ENCODE results near the gene COL7A1.

COL7A1 gene

DNA sequence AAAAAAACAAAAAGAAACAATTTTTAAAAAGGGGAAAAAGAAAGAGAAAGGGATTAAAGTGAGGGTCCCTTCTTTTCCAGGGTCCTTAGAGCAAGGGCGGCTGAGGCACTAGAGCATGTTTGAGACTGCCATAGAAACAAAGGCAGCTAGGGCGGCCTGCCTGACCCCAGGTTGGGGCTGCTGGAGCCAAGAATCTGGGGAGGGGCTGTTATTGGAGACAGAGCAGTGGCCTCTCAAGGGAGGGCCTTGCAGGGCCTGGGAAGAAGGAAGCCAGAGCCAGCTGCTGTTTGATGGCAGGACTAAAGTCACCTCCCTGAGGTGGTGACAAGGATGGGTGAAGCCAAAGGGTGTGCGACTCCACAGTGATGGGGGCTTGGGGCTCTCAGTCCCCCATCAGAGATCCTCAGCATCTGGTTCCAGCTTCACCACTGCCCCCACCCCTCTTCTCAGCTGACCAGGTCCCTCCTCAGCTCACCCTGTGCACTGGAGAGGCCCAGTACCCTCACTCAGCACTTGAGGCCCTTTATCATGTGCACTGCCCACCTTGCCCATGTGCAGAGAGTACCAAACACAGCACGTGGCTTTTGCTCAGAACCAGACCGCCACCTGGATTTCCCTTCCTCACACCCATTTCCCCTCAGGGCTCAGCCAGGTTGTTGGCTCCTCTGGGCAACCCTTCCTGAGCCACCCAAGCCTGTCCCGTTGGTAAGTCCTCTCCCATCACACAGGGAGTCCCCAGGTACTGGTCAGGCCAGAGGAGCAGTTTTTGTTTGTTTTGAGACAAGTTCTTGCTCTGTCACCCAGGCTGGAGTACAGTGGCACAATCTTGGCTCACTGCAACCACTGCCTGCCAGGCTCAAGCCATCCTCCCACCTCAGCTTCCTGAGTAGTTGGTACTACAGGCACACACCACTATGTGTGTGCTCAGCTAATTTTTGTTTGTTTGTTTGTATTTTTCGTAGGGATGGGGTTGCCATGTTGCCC lies 24.7 kb upstream of the COL7A1 start:
- FAIRE-seq (no peak), DNase-seq (ENCODE audit: insufficient read length, low spot score) (no peak)

DNA sequence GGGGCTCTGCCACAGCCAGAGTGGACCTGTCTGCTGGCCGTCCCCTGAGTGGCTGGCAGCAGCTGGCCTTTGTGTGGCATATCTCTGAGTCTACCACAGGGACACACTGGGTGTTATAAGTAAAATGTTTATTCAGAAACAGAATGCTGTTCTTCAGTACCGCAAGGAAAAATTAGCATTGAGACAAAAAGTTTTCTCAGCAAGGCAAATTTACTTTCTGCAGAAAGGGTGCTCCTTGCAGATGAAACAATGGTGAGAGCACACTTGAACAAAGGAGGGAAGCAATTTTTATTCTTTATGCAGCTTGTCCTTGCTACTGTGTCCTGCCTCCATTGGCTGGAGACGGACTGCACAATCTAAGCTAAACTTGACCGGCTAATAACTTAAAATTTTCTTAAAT lies 22.4 kb upstream of the COL7A1 start:
- no peak for FAIRE-seq

DNA sequence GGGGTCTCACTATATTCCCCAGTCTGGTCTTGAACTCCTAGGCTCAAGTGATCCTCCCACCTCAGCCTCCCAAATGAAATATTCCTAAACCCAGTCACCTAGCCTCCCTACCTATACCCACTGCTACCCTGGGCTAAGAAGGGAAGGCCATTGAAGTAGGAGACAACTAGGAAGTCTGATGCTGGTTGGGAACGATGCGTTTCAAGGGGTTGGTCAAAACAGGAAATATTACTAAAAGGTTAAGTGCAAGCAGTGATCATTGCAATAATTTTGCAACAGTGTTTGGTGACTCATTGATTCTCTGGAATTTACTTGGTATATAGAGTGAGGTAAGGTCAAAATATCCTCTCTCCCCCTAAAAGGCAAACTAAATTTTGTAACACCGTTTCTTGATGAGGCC lies 18.9 kb upstream of the COL7A1 start:
- DNase-seq (ENCODE audit: insufficient read length, low spot score) (no peak), FAIRE-seq (no peak)

More for the DNA sequence above, 22.4 kb upstream of the COL7A1 start:
- no peak for DNase-seq (ENCODE audit: insufficient read length, low spot score)

DNA sequence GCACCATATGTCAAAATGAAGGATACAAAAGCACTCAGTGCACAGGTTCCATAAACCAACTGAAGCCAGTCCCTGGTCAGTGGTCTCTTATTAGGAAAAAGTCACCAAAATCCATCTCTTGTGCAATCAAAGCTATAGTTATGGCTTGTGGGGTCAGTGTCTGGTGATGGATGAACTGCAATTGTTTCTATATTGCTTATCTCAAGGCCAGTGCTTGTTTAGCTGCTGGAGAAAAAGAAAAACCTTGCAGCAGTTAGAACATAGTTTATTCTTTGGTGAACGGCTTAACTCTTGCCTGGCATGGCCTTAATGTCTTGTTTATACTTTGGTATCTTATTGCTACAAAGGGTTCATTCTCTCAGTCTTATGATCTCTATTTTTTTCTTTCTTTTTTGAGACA lies 17.2 kb upstream of the COL7A1 start:
- no peak for FAIRE-seq

DNA sequence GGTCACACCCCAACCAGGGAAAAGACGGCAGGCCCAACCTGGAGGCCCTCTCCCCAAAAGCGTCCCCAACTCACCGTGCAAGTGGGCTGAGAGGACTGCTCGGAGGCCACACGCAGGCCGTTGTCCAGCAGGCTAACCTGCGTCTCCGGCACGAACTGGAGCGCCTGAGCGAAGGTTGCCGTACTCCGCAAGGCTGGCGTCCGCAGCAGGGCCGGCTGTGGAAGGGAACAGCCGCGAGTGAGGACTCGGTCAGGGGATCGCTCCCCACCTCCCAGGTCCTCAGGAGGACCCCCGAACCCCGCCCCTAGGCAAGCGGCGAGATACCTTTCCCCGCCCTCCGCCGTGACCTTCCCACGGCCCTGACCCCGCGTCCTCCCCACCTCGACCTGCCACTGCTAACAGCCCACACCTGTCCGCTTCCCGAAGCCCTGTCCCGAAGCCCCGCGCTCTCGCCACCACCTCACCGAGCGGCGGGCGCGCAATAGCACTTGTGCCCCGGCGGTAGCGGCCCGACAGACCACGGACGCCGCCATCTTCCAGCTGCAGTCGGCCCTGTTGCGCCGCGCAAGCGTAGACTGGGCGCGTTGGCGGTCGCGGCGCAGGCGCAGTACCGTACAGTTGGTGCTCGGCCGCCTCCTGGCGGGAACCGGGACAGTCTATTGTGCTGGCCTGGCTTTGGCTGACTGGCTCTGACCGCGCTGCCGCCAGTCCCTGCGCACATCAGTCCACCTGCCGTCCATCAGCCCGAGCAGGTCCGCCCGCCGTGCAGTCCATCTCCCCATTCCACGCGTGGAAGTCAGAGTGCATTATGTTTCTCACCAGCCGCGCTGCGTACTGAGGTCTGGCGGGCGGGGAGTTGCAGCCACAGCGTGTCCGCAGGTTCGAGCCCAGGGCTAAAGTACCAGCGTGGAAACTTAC lies 14.2 kb upstream of the COL7A1 start, which contains the start of gene UQCRC1:
Gene UQCRC1, minus strand, starts transcription at position 559 of the 918 bp plus-strand sequence. Its CDS starts 26 bp downstream, at position 533.
- peak; percentile 97 for DNase-seq (ENCODE audit: insufficient read length, low spot score)
- peak; percentile 97 for FAIRE-seq

More for the DNA sequence above, 17.2 kb upstream of the COL7A1 start:
- DNase-seq (ENCODE audit: insufficient read length, low spot score) = no peak

DNA sequence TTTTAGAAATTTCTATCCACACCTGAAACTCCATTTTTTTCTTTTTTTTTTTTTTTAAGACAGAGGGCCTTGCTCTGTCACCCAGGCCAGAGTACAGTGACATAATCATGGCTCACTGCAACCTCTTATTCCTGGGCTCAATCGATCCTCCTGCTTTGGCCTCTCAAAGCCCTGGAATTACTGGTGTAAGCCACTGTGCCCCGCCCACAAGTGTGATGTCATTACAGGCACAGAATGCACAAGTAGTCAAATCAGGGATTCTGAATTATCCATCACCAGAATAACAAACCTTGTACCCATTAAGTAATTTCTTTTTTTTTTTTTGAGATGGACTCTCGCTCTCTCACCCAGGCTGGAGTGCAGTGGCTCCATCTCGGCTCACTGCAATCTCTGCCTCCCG lies 12.4 kb upstream of the COL7A1 start:
- DNase-seq (ENCODE audit: insufficient read length, low spot score) (no peak), FAIRE-seq (no peak)

DNA sequence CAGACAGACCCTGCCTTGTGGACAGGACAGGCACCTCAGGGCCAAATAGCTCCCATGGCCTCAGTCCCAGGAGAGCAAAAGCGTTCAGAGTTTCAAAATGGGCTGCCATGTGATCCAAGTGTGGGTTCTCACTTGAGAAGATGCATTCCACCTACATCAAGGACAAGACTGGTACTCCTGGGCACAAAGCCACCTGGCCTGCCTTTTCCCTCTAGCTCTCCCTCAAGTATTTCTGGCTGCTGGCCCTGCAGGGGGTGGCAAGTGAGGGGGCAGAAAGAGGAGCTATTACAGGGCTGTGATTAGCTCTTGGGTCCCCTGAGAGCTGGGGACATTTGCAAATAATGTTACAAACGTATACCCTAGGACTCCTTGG lies 6.5 kb upstream of the COL7A1 start:
- FAIRE-seq (no peak), DNase-seq (ENCODE audit: insufficient read length, low spot score) (no peak)

DNA sequence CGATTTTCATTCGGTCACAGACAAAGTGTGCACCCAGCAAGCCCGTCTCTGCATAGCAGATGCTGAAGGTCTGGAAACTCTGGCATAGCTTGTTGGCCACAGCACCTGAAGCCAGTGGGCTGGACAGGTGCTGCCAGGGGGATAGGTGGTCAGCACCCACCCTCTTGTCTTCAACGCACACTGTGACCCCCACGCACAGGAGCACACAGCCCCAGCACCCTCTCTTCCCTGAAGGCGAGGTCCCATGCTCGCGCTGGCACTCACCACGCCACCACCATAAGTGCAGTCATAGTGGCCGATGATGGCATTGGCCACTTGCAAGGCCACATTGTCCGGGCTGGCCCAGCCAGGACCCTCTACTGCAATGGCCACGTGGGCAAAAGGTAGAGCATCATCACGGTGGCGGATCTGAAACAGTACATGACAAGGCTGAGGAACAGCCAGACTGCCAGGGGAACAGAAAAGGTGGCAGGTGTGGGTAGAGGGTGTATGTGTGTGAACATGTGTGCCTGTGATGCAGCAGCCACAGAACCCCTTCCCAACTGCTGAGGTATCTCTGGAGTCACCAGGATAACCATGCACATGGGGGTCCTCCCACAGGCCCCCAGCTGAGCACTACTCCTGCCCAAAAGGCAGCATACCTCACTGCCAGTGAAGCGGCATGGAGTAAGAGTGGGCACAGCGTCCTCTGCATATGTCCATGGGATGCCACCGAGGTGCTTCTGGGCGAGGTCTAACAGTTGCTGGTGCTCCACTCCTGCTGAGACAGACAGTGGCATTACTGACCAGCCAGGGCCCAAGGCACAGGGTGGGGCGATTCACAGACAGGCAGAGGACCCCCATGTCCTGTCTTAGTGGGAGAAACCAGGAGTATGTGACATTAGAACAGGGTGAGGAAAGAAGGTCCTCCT lies 5.8 kb upstream of the COL7A1 start:
- no peak for FAIRE-seq

DNA sequence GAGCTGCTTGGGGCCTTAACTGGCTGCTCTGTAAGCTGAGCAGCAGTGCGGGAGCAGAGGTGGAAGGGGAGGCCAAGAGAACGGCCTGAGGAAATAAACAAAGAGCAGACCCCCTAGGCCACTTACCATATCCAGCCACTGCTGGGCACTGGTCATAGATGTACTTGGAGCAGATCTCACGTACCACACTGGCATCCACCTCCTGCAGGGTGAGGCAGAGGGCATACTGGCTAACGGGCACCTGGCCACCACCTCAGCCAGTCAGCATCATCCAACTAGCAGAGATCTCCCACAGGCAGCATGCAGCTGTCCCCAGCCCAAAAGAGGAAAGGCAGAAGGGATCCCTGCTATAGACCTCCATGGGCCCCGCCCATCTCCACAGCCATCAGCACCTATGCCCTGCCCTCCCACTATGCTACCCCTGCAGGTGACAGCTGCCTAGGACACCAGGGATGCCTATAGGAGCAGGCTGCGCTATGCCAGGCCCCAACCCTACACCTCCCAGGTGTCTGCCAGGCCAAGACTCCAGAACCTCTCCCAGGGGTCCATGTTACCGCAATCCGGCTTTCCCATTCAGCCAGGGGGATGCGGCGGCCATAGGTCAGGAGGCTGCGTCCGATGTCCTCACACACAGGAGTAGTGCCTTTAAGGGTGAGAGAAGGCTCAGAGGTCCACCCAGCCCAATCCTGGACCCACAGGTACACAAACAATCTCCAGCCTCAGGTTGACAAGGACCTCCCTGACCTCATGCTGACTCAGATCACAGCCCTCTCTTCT lies 4.6 kb upstream of the COL7A1 start:
- DNase-seq (ENCODE audit: insufficient read length, low spot score) (no peak), FAIRE-seq (no peak)

More for the DNA sequence above, 5.8 kb upstream of the COL7A1 start:
- no peak for DNase-seq (ENCODE audit: insufficient read length, low spot score)

DNA sequence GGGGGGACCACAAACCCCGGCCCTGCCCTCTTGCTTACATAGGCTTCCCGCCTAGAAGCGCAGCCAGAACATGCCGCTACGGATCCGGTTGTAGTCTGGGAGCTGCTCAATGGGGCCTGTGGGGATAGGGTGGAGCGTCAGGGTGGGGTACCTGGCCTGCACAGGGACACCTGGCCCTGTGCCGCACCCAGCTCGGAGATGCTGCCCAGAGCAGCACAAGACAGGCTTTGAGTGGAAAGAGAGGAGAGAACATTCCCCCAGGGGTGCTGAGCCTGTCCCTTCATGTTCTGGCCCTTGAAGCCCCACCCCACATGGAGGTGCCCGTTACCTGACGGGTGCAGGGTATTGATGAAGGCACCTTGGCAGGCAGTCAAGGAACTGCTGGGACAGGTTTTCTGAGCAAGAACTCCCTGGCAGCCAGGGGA lies 4.0 kb upstream of the COL7A1 start:
- DNase-seq (ENCODE audit: insufficient read length, low spot score) = no peak
- FAIRE-seq = no peak

DNA sequence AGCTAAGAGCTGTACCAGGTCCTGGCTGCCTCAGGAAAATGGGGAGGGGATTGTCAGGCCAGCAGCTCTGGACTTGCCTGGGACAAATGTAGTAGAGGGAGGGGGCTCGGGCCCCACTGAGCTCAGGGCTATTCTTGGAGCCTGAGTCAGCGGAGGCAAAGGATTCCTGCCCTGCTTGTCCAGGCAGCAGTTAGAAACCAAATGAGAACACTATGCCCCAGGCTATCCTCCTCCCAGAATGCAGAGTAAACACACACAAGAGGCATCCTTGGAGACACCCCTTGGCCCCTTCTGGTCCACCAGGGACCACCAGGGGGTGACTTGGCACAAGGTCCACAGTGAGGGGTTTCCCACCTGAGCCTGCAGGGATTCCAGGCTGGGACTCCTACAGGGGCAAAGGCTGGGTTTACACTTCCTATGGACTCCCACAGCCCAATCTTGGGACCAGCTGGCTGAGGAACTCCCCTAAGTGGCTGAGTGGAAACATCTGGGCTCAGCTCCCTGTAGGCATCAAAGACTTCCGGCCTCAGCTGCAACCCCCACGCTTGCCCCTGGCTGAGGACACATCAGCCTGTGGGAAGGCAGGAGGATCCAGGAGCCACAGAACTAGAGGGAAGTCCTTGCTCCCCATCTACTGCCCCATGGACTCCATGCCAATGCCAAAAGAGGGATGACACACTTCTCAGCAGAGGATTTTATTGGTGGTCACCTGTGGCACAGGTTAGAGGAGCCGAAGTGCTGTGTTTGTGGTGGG lies 3.4 kb upstream of the COL7A1 start:
- no peak for DNase-seq (ENCODE audit: insufficient read length, low spot score)
- FAIRE-seq = no peak

DNA sequence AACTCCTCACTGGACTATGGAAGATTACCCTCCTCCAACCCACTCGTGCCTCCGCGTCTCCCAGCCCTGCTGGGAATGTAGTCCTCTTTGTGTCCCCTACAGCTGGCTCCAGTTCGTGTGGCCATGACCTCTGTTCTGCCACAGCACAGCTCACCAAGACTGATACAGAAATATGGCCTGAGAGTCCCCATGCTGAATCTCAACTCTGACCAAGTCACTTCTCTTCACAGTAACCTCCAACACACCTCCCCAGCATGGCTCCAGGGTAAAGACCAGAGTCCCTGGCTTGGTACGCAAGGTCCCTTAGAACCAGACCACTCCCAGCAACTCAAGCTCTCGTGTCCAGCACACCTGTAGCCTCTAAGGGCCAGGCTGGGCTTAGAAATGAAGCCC lies 2.3 kb upstream of the COL7A1 start:
- DNase-seq (ENCODE audit: insufficient read length, low spot score) (no peak), FAIRE-seq (no peak)

DNA sequence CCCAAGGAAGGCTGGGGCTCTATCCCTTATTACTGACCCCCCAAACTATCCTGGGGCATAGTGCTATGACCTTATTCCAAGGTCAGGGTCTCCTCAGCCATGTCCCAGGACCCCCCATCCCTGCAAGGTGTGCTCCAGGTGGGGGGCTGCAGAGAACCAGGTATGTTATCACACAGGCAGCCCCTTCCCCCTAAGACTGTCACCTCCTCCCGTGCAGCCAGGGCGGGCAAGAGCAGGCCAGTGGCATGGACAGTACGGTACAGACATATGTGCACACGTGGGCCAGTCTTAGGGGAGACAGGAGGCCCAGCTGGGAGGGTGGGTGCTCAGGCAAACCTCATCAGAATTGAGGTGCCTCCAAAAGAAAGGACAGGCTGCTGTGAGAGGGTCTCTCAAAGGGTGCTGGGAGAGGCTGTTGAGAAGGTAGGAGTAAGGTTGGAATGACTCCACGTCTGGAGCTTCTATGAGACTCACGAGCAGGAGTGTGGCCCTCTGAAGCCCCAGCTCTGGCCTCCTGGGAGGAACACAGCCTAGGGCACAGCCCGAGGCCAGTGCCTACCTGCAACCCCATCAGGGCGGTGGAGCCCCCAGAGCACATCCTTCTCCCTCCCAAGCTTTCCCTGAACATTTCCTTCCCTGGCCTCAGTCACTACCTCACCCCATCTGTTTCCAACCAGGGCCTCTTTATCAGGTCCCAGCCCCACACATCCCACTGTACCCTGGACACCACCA lies 1.7 kb upstream of the COL7A1 start:
- FAIRE-seq (no peak), DNase-seq (ENCODE audit: insufficient read length, low spot score) (no peak)

DNA sequence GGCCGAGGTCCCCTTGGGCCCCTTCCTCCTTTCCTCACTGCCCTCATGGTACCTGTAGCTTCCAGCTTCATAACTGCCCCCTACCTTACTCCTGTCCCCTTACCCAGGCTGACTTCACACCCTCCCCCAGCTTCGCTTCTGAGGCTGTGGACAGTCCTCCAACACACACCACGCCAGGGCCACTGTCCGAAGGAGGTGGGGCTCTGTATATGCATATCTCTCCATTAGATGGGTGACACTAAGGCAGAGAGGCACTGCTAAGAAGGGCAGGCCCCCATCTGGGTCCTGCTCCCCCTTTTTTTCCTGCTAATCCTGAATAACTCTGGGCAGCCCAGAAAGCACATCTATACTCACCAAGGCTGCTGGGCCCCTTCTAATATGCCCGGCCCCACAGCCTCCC lies 1.0 kb upstream of the COL7A1 start:
- FAIRE-seq = no peak
- DNase-seq (ENCODE audit: insufficient read length, low spot score) = no peak

DNA sequence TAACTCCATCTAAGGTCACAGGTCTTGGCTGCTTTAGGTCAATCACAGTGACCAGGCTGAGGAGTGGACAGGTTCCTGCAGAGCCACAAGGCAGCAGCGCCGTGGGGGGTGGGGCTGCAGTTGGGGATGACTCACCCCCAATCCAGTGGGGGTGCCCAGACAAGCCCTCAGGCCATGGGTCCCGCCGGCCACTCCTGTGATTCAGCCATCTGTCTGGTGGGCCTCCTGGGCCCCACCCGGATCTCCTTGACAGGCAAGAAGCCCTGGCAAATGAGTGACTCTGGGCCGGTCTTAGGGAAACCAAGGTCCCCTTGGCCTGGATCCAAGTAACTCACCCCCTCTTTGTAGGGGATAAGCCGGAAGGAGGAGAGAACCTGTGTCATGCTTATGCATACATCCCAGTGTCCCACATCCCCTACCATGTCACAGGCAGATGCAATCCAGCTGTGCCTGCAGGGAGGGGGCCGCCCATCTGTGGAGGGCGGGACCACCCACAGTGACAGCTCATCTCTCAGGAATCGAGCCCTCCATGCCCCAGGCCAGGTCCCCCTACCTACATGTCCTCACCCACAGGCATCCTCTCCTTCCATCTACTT lies 495 bp upstream of the COL7A1 start:
- FAIRE-seq = no peak
- no peak for DNase-seq (ENCODE audit: insufficient read length, low spot score)

DNA sequence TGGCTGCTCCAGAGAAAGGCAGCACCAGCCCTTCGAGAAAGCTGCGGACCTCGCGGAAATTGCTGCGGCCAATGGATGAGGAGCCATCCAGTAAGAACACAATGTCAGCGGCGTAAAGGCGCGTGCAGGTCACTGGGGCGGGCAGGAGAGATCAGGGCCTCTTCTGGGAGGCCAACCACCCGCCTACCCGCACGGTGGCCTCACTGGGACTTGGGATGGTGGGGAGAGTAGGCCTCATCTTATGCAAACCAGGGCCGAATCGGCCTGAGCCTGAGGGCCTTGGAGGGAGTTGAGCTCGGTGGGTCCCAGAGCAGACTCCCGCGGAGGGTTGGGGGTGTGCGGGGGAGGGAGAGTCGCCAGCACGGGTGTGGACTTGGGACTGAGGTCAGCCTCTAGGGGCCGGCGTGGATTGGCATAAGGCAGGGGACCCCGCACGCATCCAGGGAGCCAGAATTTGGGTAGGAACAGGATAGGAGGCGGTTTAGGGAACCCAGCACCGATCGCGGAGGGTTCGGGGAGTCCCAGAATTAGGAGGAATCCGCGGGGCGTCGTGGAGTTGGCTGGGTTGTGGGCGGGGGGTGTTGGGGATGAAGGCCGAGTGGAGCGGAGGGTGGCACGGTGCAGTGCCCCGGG lies 596 bp downstream of the COL7A1 start:
- DNase-seq (ENCODE audit: insufficient read length, low spot score) = no peak

DNA sequence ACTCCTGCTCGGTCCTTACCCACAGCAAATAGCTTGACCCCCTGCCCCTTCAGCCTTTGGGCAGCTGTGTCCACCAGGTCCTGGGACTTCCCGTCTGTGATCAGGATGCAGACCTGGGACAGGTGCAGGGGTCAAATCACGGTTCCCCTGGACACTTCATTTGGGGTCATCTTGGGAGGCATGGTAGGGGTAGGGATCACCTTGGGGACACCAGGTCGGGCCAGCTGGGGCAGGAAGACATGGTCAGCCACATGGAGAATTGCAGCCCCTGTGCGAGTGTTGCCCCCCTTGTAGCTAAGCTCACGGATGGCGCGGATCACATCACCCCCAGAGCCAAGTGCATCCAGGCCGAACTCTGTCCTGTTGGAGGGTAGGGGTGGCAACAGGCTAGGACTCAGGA lies 1.8 kb downstream of the COL7A1 start:
- FAIRE-seq (no peak), DNase-seq (ENCODE audit: insufficient read length, low spot score) (no peak)

More for the DNA sequence above, 596 bp downstream of the COL7A1 start:
- FAIRE-seq = no peak
